Femur (tissue), 1 donor: ENCODE measurements around the gene LYRM4.
A peak's percentile ranks its signal among the peaks of the same experiment; 100 is the strongest.
"Not testable (repeated sequence)": the region's sequence is repeated elsewhere in the genome, so short reads cannot be mapped to it uniquely, and the experiment has no call there.

Source experiments
- DNase-seq: peaks from one replicate; pipeline ENCODE4 v3.0.0-alpha.2; 2017

The LYRM4 gene

DNA sequence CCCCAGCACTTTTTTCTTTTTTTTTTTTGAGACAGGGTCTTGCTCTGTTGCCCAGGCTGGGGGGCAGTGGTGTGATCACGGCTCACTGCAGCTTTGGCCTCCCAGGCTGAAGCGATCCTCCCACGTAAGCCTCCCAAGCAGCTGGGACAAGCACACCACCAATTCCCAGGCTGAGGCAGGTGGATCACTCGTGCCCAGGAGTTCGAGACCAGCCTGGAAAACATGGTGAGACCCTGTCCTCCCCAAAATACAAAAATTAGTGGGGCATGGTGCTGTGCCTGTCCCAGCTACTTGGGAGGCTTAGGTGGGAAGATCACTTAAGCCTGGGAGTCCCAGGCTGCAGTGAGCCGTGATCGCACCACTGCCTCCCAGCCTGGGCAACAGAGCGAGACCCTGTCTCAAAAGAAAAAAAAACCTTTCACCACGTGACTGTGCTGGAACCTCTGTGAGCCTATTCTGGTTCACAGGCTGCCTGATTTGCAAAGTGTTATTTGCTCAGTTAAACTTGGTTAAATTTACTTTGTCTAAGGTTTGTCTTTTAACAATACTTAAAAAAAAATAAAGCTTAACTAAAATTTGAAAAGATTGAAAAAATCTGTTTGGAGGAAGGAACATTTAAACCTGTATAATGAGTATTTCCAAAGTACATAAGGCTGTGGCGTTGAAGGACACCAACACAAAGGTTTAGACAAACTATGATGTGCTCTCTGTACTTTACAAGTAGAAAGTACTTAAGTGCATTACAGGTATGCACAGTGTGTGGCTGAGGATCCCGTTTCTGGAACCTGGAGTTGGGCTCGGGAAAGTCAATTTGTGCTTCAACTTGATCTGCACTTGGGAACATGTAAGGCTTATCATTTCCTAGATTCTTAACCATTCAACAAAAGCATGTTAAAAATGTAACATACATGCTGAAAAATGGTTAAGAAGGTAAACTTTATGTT lies 120.7 kb downstream of the LYRM4 start:
- DNase-seq = no peak

DNA sequence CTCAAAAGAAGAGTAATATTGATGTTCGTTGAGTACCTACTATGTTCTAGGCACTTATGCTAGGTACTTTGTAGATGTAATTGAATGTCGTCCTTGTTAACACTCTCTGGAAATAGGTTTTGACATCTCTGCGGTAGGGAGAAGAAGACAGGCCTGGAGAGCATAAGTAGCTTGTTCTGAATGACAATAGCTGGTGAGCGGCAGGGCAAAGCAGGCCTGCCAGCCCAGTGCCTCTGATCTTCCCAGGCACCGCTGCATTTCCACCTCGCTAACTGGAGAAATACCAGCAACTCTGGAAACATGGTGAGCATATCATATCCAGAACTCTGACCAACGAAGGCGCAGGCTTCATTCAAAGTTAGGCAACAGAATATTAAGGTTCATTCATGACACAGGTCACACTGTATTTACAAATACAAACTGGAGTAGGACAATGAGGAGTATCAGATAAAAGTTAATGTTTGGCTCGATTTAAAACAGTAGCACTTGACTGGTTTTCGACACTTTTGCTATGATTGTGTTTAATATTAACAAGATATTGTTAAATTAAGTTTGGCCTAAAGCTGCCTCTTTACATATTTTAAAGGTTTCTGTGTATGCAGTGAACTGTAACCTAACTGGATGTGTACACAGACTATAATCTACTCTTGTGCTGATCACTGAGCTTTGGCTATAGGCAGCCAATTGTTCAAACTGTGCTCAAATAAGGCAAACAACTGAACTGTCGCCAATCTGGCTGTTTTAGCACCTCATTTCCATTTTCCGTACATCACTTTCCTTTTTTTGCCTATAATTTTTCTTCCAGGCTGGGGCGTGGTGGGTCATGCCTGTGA lies 121.5 kb downstream of the LYRM4 start:
- DNase-seq = no peak

GRCh38 chr6:5136851-5137250 lies 123.9 kb downstream of the LYRM4 start:
- no peak for DNase-seq

- DNase-seq = no peak
These were observed 124.9 kb downstream of the LYRM4 start for GRCh38 chr6:5135788-5136376.

DNA sequence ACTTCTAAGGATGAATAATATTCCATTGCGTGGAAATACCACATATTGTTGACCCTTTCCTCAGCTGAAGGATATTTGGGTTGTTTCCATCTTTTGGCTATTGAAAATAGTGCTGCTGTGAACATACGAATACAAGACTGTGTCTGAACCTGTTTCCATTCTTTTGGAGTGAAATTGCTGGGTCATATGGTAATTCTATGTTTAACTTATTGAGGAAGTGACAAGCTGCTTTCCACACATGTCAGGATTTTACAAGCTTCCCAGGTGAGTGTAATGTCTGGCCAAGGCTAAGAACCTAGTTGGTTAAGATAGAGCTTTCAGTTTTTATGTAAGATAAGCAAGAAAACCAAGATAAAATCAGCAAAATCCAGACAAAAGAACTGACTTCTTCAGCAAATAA lies 126.8 kb downstream of the LYRM4 start:
- DNase-seq = no peak

GRCh38 chr6:5132731-5133130 lies 128.0 kb downstream of the LYRM4 start:
- peak; percentile 80 for DNase-seq

DNA sequence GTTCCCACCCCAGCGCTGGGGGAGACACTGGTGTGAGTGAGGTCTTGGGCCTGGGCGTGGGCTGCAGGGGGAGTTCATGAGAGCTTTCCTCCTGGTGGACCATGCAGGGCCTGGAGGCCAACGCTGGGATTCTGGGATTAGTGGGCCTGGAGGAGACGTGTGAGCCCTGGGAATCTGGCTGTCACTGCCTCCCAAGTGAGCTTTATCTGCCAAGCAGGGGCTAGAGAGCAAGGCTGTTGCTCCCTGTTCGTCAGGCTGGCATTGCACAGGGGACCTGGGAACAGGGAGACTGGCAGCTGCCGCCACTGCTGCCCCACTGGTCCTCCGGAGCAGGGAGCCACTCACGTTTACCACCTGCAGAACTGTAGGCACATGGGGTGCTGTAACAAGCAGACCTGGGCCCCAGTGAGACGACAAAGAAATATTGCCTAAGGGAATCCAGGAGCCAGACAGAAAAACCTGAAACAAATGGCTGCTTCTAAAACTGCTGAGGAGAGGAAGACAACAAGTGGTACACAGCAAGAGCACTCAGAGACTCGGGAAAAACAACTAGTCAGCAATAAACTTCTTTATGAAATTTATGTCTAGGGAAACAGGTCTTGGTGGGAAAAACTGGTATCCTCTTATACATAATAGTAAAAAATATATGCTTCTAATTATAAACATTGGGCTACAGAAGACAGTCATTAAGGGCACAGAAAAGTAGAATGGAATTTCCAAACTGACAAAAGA lies 130.4 kb downstream of the LYRM4 start:
- DNase-seq = no peak

- no peak for DNase-seq
These were observed 132.4 kb downstream of the LYRM4 start for GRCh38 chr6:5128351-5128750.

DNA sequence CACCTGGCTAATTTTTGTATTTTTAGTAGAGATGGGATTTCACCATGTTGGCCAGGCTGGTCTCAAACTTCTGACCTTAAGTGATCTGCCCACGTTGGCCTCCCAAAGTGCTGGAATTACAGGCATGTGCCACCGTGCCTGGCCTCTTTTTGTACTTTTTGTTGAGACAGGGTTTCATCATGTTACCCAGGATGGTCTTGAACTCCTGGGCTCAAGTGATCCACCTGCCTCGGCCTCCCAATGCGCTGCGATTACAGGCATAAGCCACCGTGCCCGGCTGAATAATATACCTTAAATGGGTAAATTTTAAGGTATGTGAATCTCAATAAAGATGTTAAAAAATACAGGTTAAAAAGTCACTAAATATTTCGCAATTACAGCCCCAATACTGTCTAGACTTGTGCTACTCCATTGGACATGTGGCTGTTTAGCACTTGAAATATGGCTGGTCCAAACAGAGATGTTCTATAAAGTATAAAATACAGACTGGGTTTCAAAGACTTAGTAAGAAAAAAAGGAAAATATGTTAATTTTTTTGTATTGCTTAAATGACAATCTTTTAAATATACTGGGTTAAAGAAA lies 133.6 kb downstream of the LYRM4 start:
- DNase-seq = no peak

- DNase-seq = no peak
These were observed 134.5 kb downstream of the LYRM4 start for GRCh38 chr6:5126214-5126613.

- DNase-seq = no peak
These were observed 135.4 kb downstream of the LYRM4 start for GRCh38 chr6:5125152-5126006.

DNA sequence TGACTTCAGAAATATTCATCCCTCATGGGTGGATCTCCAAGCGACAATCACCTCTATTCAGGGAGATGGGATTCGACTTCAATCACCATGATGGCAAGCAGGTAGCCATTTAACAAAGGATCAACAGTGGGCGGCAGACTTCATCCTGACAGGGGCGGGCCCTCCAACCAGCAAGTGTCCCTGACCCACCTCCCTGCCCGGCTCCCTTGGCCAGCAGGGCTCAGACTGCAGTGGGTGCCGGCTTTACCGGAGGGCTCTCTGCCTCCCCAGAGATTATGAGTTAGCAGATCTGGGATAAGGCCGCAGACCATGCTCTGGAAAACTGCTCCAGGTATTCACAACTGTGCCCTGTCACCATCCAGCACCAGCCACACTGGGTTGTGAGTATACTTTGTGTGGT lies 136.2 kb downstream of the LYRM4 start:
- DNase-seq = no peak

GRCh38 chr6:5123296-5124143 lies 137.2 kb downstream of the LYRM4 start:
- DNase-seq = peak; percentile 43

DNA sequence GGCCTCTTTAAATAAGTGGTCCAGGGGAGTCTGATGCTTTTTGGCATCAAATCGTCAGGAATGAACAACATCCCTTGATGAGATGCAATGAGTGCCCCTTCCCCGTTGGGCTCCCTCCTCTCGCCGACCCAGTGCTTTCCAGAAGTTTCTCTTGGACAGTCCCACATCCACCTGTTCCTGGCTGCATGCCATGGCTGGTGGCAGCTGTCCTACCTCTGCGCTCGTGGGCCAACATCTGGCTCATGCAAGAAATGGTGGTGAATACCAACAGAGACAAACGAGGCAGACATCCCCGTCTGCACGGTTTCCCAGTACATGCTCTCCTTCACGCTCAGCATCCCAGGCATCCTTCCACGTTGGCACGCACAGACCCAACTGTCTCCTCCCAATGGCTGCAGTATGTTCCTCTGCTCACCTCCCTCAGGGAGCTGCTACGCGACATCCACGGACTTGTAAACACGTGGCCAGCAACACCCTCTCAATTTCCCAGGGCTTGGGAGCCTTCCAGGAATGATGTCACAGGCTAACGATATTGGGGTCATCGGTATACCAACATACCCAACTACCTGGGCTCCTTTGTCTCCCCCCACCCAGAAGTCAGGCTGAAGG lies 138.1 kb downstream of the LYRM4 start:
- DNase-seq = no peak

DNA sequence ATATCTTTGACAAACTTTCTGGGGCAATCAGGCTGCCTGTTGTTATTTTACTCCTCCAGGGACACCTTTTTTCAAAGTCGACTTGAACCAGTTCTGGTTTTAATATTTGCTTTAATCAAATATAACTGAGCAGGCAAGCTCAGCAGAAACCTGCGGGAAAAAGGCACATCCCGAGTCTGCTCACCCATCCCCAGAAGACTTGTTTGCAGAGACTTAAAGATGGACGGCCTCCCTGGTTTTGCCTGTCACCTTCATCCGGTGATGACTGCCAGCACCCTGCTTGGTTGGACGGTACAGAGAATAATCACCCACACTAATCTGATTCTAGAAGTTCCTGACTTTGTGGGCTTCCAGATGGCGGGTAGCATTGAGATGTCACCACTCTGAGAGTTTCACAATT lies 138.8 kb downstream of the LYRM4 start:
- no peak for DNase-seq

DNA sequence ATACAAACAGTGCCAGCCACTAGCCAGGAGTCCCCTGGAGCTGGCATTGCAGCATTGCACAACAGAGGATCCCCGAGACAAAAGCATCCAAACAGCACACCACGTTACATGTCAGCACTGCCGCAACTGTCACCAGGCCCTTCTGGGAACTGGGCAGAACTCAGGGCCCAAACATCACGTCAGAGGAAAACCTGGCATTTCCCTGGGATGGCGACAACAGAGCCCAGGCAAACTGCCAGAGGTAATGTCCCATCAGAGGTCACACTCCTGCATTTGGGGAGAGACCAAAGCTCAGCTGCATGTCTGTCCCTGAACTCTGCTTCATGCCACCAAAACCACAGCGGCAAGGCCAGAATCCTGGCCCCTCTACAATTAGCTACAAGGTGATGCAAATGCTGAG lies 139.3 kb downstream of the LYRM4 start:
- DNase-seq = no peak

DNA sequence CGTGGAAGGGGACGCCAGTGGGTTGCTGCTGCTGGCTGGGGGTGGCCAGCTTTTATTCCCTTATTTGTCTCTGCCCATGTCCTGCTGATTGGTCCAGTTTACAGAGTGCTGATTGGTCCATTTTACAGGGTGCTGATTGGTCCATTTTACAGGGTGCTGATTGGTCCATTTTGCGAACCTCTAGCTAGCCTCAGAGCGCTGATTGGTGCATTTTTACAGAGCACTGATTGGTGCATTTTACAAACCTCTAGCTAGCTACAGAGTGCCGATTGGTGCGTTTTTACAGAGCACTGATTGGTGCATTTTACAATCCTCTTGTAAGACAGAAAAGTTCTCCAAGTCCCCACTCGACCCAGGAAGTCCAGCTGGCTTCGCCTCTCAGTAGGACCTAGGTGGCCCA lies 140.2 kb downstream of the LYRM4 start:
- DNase-seq = not testable (repeated sequence)

DNA sequence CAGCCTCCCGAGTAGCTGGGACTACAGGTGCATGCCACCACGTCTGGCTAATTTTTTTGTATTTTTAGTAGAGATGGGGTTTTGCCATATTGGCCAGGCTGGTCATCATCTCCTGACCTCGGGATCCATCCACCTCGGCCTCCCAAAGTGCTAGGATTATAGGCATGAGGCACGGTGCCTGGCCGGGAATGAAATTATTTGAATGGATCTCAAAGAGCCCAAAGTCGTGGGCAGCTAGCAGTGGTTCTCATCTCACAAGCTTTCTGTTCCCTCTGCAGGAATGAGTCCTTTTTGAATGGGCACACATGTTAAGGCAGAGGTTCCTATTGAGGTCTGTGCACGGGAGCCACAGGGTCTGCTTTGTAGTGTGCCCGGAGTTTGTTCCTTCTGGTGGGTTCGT lies 140.7 kb downstream of the LYRM4 start:
- DNase-seq = no peak

- no peak for DNase-seq
These were observed 141.4 kb downstream of the LYRM4 start for GRCh38 chr6:5119090-5119951.
